Neural crest cell (in vitro differentiated cells): ENCODE data around the gene ITPR1. TPM values are rescaled to one million over a fixed set of nuclear protein-coding genes. Genes with fewer than 3 reads are reported as not detected.

Experiments
- DNase-seq: peaks from one replicate; pipeline ENCODE4 v3.0.0; 2021; ENCODE audit warnings: low read depth, mixed read lengths, low spot score
- H3K27ac Mint-ChIP-seq: one replicate; pipeline ENCODE4 v1.8.0; 2021; ENCODE audit warnings: mild to moderate bottlenecking, mixed read lengths; ENCODE audit not compliant: unreplicated experiment
- H3K27me3 Mint-ChIP-seq: 2 replicates; pipeline ENCODE4 v1.8.0; 2021; ENCODE audit warnings: low read depth, mild to moderate bottlenecking, mixed read lengths
- H3K36me3 Mint-ChIP-seq: 2 replicates; pipeline ENCODE4 v1.8.0; 2021; ENCODE audit warnings: low read depth, mild to moderate bottlenecking, mixed read lengths
- H3K4me1 Mint-ChIP-seq: 2 replicates; pipeline ENCODE4 v1.8.0; 2021; ENCODE audit warnings: mixed read lengths
- H3K4me3 Mint-ChIP-seq: one replicate; pipeline ENCODE4 v1.8.0; 2021; ENCODE audit warnings: mild to moderate bottlenecking, mixed read lengths
- H3K9me3 Mint-ChIP-seq: 2 replicates; pipeline ENCODE4 v1.8.0; 2021; ENCODE audit warnings: mixed read lengths
- CTCF ChIP-seq: fragments of 200-600 bp; sonication (generic); conservative IDR thresholded peaks from 2 replicates; pipeline ENCODE4 v1.5.0; 2021; ENCODE audit warnings: antibody characterized with exemption, mild to moderate bottlenecking
- total RNA-seq: library from RNA; stranded (reverse); gene quantifications from 2 replicates; pipeline ENCODE4 v1.2.1, GENCODE V29; 2021

ITPR1 gene
- total RNA-seq, 1 donor from 2014 or later = 4.8 TPM

GRCh38 chr3:4533489-4534443 lies 40.6 kb downstream of the ITPR1 start:
- no peak for DNase-seq
- Mint-ChIP-seq H3K4me3 (no peak overlapping the region), H3K27me3 (no peaks in the 10 kb centered on the region), H3K9me3 (peaks cover 12% of the 10 kb centered on the region), H3K36me3 (peaks cover 6% of the 10 kb centered on the region), H3K4me1 (peaks cover 13% of the 10 kb centered on the region), H3K27ac (peak overlapping the region; percentile 78)
- no peak for TF ChIP-seq CTCF

GRCh38 chr3:4534906-4535305 lies 41.8 kb downstream of the ITPR1 start:
- Mint-ChIP-seq H3K4me3 (no peak overlapping the region), H3K27me3 (no peaks in the 10 kb centered on the region), H3K4me1 (peaks cover 13% of the 10 kb centered on the region), H3K9me3 (peaks cover 12% of the 10 kb centered on the region), H3K36me3 (peaks cover 6% of the 10 kb centered on the region), H3K27ac (no peak overlapping the region)
- DNase-seq = no peak
- no peak for TF ChIP-seq CTCF

GRCh38 chr3:4536260-4536659 lies 43.1 kb downstream of the ITPR1 start:
- Mint-ChIP-seq H3K4me3 (no peak overlapping the region), H3K4me1 (peaks cover 13% of the 10 kb centered on the region), H3K36me3 (peaks cover 6% of the 10 kb centered on the region), H3K27ac (no peak overlapping the region), H3K9me3 (peaks cover 12% of the 10 kb centered on the region), H3K27me3 (no peaks in the 10 kb centered on the region)
- TF ChIP-seq CTCF = no peak
- DNase-seq = no peak

- H3K9me3 Mint-ChIP-seq = peaks cover 12% of the 10 kb centered on the region
- peaks cover 6% of the 10 kb centered on the region for H3K36me3 Mint-ChIP-seq
- TF ChIP-seq CTCF = no peak
- H3K4me3 Mint-ChIP-seq = no peak overlapping the region
- H3K4me1 Mint-ChIP-seq = no peaks in the 10 kb centered on the region
- H3K27ac Mint-ChIP-seq = no peak overlapping the region
- no peaks in the 10 kb centered on the region for H3K27me3 Mint-ChIP-seq
- DNase-seq = no peak
These were observed 47.1 kb downstream of the ITPR1 start for GRCh38 chr3:4540267-4540666.

- Mint-ChIP-seq H3K9me3 (peaks cover 3% of the 10 kb centered on the region), H3K4me1 (no peaks in the 10 kb centered on the region), H3K4me3 (no peak overlapping the region), H3K27ac (no peak overlapping the region), H3K27me3 (no peaks in the 10 kb centered on the region), H3K36me3 (peaks cover 4% of the 10 kb centered on the region)
- TF ChIP-seq CTCF = no peak
- DNase-seq = no peak
These were observed 50.0 kb downstream of the ITPR1 start for GRCh38 chr3:4543110-4543509.
